ENCODE data around the gene RBMS3. TPM values are rescaled to one million over a fixed set of nuclear protein-coding genes. Genes with fewer than 3 reads are reported as not detected.

Gene RBMS3
- total and polyA plus RNA-seq, 4 donors, result 4.8 to 117 (median 29.4) TPM

GRCh38 chr3:29438580-29438979 lies 157.7 kb downstream of the RBMS3 start:
- peaks cover 0 to 16% (median 0%) of the 10 kb centered on the region in 5 donors for H3K4me1 ChIP-seq (ENCODE audit: control insufficient read depth in 5 of 5, insufficient read depth in 5 of 5, low read length in 5 of 5)
- TF ChIP-seq, protein P1, sequence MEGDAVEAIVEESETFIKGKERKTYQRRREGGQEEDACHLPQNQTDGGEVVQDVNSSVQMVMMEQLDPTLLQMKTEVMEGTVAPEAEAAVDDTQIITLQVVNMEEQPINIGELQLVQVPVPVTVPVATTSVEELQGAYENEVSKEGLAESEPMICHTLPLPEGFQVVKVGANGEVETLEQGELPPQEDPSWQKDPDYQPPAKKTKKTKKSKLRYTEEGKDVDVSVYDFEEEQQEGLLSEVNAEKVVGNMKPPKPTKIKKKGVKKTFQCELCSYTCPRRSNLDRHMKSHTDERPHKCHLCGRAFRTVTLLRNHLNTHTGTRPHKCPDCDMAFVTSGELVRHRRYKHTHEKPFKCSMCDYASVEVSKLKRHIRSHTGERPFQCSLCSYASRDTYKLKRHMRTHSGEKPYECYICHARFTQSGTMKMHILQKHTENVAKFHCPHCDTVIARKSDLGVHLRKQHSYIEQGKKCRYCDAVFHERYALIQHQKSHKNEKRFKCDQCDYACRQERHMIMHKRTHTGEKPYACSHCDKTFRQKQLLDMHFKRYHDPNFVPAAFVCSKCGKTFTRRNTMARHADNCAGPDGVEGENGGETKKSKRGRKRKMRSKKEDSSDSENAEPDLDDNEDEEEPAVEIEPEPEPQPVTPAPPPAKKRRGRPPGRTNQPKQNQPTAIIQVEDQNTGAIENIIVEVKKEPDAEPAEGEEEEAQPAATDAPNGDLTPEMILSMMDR (IDR thresholded peaks at IDR 0.05; ENCODE audit: control extremely low read depth, extremely low read depth), result no peak
- no peaks in the 10 kb centered on the region for H3K27me3 ChIP-seq (ENCODE audit: control insufficient read depth in 3 of 3, insufficient read depth in 3 of 3, low read length in 2 of 3)
- 86 to 90% methylated on average over 3 of the region's 3 CpGs for WGBS, 2 donors
- no peak overlapping the region for H3K9ac ChIP-seq (ENCODE audit: insufficient read depth in 1 of 2, low read length in 2 of 2)
- H3K9me3 ChIP-seq (ENCODE audit: control insufficient read depth in 4 of 4, insufficient read depth in 3 of 4, low read length in 3 of 4), result no peaks in the 10 kb centered on the region
- H3K27ac ChIP-seq (ENCODE audit: low read depth in 1 of 2, low read length in 1 of 2), result no peak overlapping the region
- ATAC-seq (ENCODE audit: insufficient read depth, low FRiP score) (no peak), DNase-seq (no peak)
- no peak overlapping the region for H3K4me3 ChIP-seq
- H3K36me3 ChIP-seq (ENCODE audit: control insufficient read depth in 4 of 4, insufficient read depth in 4 of 4, low read length in 4 of 4), result peaks cover 0 to 5% (median under 1%) of the 10 kb centered on the region in 4 donors

DNA sequence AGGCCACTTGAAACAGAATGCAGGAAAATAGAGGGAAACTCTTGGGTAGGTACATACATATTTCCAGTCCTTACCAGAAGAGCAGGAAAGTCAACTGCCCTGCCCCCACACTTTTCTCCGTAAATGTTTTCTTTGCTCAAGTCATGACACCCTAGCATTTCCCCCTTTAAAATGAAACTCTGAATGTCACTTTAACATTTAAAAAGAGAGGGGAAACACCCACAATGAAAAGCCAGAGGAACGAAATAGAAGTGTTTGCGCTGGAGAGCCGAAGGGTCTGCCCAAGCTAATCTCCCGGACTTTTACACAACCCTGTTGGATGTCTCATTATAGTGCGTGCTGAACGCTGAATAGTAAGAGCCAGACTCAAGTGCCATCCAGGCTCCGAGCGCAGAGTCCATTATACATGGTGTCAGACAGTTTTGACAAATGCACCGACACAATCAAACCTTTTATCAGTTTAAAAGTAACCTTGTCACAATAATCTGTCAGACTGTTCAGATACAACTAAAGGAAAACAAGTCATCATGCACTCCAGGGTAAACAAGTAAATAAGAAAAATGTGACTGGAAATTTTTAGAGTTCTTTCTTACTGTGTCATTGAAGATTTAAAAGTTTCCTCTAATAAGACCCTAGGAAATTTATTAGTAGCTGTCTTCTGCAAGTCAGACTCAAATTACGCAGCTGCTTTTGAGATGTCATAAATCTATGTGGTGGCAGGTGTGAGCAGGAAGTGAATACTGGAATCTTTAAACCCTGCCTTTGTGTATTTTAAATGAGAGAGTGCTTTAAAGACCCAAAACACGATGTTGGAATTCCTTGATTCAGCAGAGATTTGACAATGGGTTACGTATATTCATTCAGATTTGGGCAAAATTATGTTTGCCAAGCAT lies 159.8 kb downstream of the RBMS3 start:
- TF ChIP-seq, protein P1 (IDR thresholded peaks at IDR 0.05; ENCODE audit: control extremely low read depth, extremely low read depth), result no peak
- Histone ChIP-seq H3K27ac (ENCODE audit: low read depth in 1 of 2, low read length in 1 of 2) (peak overlapping the region in 1 of 2 donors; percentile 46), H3K9me3 (ENCODE audit: control insufficient read depth in 4 of 4, insufficient read depth in 3 of 4, low read length in 3 of 4) (no peaks in the 10 kb centered on the region), H3K9ac (ENCODE audit: insufficient read depth in 1 of 2, low read length in 2 of 2) (no peak overlapping the region), H3K27me3 (ENCODE audit: control insufficient read depth in 3 of 3, insufficient read depth in 3 of 3, low read length in 2 of 3) (no peaks in the 10 kb centered on the region), H3K4me1 (ENCODE audit: control insufficient read depth in 5 of 5, insufficient read depth in 5 of 5, low read length in 5 of 5) (peaks cover 0 to 16% (median 0%) of the 10 kb centered on the region in 5 donors), H3K36me3 (ENCODE audit: control insufficient read depth in 4 of 4, insufficient read depth in 4 of 4, low read length in 4 of 4) (peaks cover 0 to 8% (median 0%) of the 10 kb centered on the region in 4 donors), H3K4me3 (no peak overlapping the region)
- WGBS, 2 donors, result 13 to 18% methylated on average over 13 of the region's 13 CpGs
- DNase-seq, result peak; percentile 55 to 84 (median 75)
- no peak for ATAC-seq (ENCODE audit: insufficient read depth, low FRiP score)

- 68 to 85% methylated on average over 3 of the region's 3 CpGs for WGBS, 2 donors
- TF ChIP-seq, protein P1 (IDR thresholded peaks at IDR 0.05; ENCODE audit: control extremely low read depth, extremely low read depth), result no peak
- no peak overlapping the region for H3K4me3 ChIP-seq
- peaks cover 0 to 16% (median 0%) of the 10 kb centered on the region in 5 donors for H3K4me1 ChIP-seq (ENCODE audit: control insufficient read depth in 5 of 5, insufficient read depth in 5 of 5, low read length in 5 of 5)
- H3K9ac ChIP-seq (ENCODE audit: insufficient read depth in 1 of 2, low read length in 2 of 2), result no peak overlapping the region
- no peaks in the 10 kb centered on the region for H3K27me3 ChIP-seq (ENCODE audit: control insufficient read depth in 3 of 3, insufficient read depth in 3 of 3, low read length in 2 of 3)
- no peaks in the 10 kb centered on the region for H3K9me3 ChIP-seq (ENCODE audit: control insufficient read depth in 4 of 4, insufficient read depth in 3 of 4, low read length in 3 of 4)
- DNase-seq, result no peak
- ATAC-seq (ENCODE audit: insufficient read depth, low FRiP score), result no peak
- H3K27ac ChIP-seq (ENCODE audit: low read depth in 1 of 2, low read length in 1 of 2), result no peak overlapping the region
- peaks cover 0 to 8% (median 0%) of the 10 kb centered on the region in 4 donors for H3K36me3 ChIP-seq (ENCODE audit: control insufficient read depth in 4 of 4, insufficient read depth in 4 of 4, low read length in 4 of 4)
These were observed 160.6 kb downstream of the RBMS3 start for GRCh38 chr3:29441422-29441821.

Measured in lung (tissue), 12 donors.